GM21786 (cell line): ENCODE data around the gene HES3.

Experiments used
- ATAC-seq: cut with Tn5 transposase; IDR thresholded peaks from one replicate; pipeline ENCODE4 v1.9.1; 2021; ENCODE audit not compliant: unreplicated experiment

The HES3 gene

DNA sequence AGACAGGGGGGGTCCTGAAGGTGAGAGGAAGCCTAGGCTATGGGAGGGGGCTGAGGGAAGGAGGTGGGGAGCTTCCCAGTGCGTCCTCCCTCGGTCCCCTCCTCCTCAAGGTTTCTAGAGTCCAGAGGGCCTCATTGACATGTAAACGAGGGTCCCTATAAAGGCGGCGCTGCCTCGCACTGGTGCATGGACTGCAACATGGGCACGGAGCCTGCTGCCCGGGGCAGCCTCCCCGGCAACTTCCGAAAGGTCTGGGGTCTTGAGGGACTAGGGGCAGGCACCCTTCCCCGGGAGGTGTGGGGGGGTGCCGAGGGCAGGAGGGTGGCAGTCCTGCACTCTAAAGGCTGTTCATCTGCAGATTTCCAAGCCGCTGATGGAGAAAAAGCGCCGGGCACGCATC lies at the start of gene HES3:
HES3 (plus strand) TSS at position 187 of the 400 bp plus-strand sequence; CDS start at position 374, 187 bp downstream.
- ATAC-seq: no peak

- ATAC-seq: no peak
Measured at GRCh38 chr1:6197746-6198427, 46.1 kb upstream of the HES3 start.

DNA sequence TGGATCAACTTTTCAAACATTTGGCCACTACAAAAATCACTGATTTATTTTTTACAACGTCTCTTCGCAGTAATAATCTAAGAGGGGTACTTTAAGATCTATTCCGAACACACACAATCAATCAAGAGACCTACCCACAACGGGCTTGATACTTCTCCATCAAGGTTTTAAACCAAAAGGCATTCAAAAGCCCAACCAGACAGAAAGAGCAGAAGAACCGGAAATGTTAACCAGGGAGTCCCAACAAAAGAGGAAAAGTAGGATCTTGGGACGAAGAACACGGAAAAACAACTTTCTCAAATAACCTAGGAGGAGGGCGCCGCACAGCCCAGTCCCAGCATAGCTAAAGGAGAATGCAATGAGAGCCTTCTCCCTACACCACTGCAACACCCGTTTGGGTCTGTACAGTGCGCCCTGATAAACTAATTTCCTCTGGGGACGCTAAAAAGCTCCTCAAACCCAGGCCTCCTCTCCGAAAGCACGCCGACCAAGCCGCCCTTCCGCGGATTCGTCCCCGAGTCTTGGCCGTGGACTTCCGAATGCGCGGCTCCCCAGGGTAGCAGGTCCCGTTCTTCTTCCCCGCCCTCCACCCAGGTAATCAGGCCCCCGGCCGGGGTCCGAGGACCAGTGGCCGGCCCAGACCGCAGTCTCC lies 45.2 kb upstream of the HES3 start:
- peak; percentile 12 for ATAC-seq

GRCh38 chr1:6199298-6200187 lies 44.4 kb upstream of the HES3 start, which contains the start of gene RPL22:
Gene RPL22, minus strand, starts transcription at chr1:6199595. Its CDS starts 22 bp downstream, at chr1:6199573.
- peak; percentile 96 for ATAC-seq

DNA sequence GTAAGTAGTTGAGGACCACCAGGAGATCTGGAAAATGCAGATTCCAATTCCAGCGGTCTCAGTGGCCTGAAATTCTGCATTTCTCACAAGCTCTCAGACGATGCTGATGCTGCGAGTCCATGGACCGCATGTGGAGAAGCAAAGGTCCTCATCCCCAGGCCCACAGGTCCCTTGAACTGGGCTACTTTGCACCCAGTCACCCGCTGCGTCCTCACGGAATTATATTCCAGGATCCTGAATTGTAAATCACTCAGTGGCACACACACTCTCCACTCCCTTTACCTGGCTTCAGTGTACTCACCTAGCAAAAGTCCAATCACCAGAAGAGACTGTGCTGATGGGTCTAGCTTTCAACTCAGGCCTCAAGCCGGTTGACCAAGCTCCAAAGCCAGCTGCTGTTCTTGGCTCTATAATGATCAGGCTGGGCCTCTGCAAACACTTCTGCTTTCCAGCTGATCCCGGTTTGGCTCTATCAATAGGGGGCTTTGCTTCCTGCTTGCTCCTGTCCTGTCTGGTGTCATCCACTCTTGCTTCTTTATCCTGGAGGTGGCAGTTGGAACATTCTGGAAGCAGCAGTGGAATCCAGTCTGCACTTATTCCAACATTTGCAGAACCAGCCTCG lies 43.7 kb upstream of the HES3 start:
- ATAC-seq: no peak

DNA sequence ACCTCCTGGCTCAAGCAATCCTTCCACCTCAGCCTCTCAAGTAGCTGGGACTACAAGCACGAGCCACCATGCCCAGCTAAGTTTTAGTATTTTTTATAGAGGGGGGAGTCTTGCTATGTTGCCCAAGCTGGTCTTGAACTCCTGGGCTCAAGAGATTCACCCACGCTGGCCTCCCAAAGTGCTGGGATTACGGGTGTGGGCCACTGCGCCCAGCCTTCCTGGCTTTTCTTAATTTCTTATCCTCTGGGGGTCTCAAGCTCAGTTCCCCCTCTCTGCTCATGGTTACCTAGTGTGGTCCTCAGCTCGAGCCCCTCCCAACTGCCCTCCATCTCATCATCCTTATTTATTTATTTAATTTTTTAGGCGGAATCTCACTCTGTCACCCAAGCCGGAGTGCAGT lies 41.7 kb upstream of the HES3 start:
- ATAC-seq: no peak

DNA sequence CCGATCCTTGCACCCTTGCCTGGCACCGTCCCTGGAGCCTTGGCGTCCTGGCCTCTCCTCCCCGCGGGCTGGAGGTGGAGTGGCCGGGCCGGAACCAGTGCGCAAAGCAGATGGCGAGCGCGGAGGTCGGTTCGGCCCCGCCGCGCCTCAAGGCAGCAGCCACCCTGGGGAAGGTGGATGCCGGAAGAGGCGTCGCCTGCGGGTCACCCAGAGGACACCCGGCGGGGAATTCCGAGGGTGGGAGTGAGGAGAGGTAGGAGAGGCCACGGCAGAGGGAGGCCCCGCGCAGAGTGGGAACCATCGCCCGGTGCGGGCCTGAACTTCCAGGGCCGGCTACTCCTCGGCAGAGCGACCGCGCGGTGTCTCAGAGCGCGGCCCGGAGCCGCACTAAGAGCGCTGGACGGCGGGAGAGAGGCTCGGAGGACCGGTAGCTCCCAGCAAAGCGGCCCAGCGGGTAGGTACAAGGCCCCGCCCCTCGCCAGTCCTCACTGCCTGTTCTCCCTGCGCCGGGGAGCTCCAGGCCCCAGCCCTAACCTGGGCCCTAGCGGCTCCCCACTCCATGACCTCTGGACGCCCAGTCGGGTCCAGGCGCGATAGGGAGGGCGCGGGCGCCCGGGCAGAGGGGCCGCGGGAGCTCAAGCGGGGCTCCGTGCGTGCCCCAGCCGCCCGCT lies 38.0 kb upstream of the HES3 start, which contains the start of gene RNF207:
RNF207 (plus strand) TSS at position 271 of the 671 bp plus-strand sequence. CDS start 417 bp downstream, outside the sequence.
- peak; percentile 55 for ATAC-seq

DNA sequence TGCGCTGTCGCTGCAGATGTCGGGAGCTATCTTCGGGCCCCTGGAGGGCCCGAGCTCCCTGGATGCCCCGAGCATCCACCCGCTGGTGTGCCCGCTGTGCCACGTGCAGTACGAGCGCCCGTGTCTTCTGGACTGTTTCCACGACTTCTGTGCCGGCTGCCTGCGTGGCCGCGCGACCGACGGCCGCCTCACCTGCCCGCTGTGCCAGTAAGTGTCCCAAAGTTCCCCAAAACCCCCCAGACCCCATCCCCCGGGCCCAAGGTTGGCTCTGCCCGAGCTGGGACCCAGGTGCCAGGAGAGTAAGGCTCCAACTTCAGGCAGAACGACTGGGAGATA lies 37.5 kb upstream of the HES3 start:
- no peak for ATAC-seq

DNA sequence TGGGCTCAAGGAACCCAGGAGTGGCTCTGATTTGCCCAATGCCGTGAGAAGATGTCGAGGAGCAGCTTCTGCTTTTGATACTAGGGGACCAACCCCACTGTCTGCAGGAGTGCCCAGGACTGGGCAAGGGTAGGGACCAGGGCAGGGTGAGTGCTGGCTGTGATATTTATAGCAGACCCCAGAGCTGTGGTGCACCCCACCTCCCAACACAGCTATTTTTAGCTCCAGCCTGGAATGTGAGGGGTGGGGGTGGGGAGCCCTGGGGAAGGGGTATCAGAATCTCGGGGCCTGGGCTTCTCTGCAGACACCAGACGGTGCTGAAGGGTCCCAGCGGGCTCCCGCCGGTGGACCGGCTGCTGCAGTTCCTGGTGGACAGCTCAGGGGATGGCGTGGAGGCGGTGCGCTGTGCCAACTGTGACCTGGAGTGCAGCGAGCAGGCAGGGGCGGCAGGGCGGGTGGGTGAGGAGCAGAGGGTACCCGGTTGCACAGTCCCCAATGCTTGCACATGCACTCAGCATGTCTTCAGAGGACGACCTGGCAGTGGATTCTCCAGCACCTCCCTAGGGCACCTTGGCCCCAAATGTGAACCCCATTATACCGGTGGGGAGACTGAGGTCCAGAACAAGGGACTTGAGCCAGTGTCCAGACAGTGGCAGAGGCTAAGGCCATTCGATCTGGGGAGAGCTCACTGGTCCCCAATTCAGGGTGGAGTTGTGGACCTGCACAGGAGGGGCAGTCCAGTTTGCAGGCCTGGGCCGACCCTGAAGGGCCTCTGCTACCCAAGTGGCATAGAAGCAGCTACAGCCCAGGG lies 36.7 kb upstream of the HES3 start:
- no peak for ATAC-seq

GRCh38 chr1:6207921-6208320 lies 36.1 kb upstream of the HES3 start:
- ATAC-seq: no peak

DNA sequence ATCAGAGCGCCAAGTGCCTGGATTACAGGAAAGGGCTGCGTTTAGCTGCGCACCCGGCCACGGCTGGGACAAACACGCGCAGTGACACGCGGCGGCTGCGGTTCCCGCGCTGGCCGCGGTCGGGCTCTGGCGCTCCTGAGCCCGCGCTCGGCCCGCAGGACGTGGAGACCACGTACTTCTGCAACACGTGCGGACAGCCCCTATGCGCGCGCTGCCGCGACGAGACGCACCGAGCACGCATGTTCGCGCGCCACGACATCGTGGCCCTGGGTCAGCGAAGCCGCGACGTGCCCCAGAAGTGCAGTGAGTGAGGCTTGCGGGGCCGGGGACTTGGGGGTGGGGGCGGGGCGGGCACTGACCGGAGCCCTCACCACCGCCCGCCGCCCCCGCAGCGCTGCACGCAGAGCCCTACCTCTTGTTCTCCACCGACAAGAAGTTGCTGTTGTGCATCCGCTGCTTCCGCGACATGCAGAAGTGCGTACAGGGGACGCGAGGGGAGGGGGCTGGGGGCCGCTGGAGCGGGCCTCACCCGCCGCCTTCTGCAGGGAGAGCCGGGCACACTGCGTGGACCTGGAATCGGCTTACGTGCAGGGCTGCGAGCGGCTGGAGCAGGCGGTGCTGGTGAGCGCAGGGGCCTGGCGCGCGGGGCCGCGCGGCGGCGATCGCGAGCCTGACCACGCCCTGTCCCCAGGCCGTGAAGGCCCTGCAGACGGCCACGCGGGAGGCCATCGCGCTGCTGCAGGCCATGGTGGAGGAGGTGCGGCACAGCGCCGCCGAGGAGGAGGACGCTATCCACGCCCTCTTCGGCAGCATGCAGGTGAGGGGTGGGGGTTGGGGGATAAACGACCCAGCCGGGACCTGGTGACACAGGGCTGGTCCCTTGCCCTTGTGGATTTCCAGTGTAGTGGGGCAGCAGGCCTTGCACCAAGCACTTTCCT lies 35.0 kb upstream of the HES3 start:
- ATAC-seq: no peak

DNA sequence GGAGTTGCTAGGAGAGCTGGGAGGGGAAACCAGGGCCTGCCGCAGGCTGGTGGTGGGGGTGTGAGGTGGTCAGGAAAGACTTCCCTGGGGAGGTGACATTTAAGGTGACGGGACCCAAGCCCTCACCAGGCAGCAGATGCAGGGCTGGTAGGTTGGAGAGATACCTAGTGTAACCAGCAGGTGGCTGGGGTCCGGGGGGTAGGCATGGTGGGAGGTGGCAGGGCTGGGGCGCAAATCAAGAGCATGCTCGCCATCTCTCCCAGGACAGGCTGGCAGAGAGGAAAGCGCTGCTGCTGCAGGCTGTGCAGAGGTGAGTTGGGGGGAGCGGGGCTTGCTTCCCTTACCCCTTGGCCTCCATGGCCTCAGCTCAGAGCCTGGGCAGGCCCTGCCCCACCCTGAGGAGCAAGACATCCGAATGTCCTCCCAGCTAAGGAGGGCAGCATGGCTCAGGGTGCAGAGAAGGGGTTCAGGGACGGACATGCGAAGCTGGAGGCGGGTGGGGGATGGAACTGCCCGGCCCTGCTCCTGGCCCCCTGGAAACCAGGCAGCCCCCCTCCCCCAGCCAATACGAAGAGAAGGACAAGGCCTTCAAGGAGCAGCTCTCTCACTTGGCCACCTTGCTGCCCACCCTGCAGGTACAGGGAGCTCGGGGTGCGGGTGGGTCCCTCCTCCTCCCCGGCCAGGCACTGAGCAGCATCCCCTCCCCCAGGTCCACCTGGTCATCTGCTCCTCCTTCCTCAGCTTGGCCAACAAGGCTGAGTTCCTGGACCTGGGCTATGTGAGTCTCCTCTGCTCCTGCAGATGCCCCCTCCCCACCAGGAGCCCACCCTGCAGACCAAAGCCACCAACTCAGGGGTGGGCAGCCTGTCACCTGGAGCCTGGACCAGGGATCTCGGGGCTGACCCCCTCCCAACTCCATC lies 34.1 kb upstream of the HES3 start:
- ATAC-seq: no peak

DNA sequence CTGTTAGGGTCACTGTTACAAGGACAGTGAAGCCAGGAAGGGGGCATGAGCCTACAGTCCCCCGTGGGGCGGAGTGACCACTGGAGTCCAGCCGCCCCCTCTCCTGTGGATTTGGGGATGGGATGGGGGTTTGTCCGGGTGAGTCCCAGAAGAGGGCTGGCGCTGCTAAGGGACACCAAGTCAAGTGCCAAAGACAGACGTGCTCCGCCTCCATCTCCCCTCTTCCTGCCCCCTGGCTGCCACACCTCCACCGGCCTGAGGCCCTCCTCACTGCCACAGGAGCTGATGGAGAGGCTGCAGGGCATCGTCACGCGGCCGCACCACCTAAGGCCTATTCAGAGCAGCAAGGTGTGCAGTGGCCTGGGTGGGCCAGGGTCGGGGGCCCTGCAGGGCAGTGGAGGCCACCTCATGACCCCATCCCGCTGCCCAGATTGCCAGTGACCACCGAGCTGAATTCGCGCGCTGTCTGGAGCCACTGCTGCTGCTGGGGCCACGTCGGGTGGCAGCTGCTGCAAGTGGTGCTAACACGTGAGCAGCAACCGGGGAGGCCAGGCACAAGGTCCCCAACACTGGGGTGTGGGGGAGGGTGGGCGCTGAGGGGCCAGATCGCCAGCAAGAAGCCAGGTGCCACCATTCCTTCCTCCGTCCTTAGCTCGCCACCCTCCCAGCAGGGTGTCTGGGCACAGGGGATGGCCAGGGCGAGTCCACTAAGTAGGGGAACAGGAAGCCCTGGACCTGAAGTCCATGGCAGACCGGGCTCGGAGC lies 33.2 kb upstream of the HES3 start:
- ATAC-seq: no peak

- no peak for ATAC-seq
Measured at GRCh38 chr1:6211731-6212130, 32.2 kb upstream of the HES3 start.

- no peak for ATAC-seq
Measured at GRCh38 chr1:6212193-6212959, 31.6 kb upstream of the HES3 start.
